Spleen (tissue), 7 donors: Measurements from ENCODE around the gene CD84.

ENCODE experiments used
- POLR2AphosphoS5 ChIP-seq, 3 donors: sonication (generic); formaldehyde crosslinking; IDR thresholded peaks; one replicate each; pipeline ENCODE4 v1.5.1; 2017; ENCODE audit warnings: antibody characterized with exemption in 3 of 3
- TF ChIP-seq, protein P1 (sequence below), 11 experiments: fragments of 200-600 bp in 7 of 11; fragments of 450-650 bp in 4 of 11; sonication (generic) in 4 of 11; IDR thresholded peaks in 8 of 11; conservative IDR thresholded peaks in 3 of 11; 1 replicate in 7 of 11; 2 replicates in 4 of 11; pipeline versions ENCODE4 v1.4.0 to v1.8.0; 2016 to 2021; ENCODE audit warnings: antibody characterized with exemption in 11 of 11, inconsistent platforms in 4 of 11, mild to moderate bottlenecking in 1 of 11
- donor health status: DM: no; HTN: no; CAD: no; lungs with moderate emphysema.
- donor health status: DM: no; HTN: no; CAD: no.
- donor health status: DM: no; HTN: no; CAD: no.

DNA sequence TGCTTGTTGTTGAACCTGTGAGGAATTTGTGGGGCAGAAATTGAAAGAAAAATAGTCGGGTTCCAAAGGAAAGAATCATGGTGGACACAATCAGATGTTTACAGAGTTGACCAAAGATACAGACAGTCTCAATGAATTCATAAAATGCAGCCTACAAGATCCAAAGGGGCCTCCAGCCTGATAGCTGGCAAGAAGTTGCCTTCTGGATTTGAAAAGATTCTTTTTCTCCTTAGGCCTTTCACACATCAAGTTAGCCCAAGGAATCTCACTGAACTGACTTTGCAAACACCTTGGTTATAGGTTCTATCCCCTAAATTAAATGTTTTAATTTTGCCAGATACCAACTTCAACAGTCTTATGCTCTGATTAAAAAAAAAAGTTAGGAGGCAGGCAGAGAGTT lies 46.0 kb upstream of the CD84 start:
- TF ChIP-seq, protein P1, sequence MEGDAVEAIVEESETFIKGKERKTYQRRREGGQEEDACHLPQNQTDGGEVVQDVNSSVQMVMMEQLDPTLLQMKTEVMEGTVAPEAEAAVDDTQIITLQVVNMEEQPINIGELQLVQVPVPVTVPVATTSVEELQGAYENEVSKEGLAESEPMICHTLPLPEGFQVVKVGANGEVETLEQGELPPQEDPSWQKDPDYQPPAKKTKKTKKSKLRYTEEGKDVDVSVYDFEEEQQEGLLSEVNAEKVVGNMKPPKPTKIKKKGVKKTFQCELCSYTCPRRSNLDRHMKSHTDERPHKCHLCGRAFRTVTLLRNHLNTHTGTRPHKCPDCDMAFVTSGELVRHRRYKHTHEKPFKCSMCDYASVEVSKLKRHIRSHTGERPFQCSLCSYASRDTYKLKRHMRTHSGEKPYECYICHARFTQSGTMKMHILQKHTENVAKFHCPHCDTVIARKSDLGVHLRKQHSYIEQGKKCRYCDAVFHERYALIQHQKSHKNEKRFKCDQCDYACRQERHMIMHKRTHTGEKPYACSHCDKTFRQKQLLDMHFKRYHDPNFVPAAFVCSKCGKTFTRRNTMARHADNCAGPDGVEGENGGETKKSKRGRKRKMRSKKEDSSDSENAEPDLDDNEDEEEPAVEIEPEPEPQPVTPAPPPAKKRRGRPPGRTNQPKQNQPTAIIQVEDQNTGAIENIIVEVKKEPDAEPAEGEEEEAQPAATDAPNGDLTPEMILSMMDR (IDR thresholded peaks at IDR 0.05 in 8 of 11, conservative IDR thresholded peaks at IDR 0.05 in 3 of 11): no peak
- TF ChIP-seq POLR2AphosphoS5 (IDR thresholded peaks at IDR 0.05): no peak
